K562 (cell line): ENCODE measurements around the gene ZNF559. TPM values are rescaled to one million over a fixed set of nuclear protein-coding genes. Genes with fewer than 3 reads are reported as not detected.

Source experiments
- C11orf30 ChIP-seq: fragments of 450-650 bp; IDR thresholded peaks from 2 replicates; pipeline ENCODE4 v1.6.1; 2016; ENCODE audit warnings: low read depth, mild to moderate bottlenecking
- CREB1 ChIP-seq, 2 experiments: sonication (generic) in 1 of 2; formaldehyde crosslinking in 1 of 2; IDR thresholded peaks; 2 replicates each; pipeline versions ENCODE4 v1.6.1 to v1.8.0; 2012 to 2022; ENCODE audit warnings: inconsistent platforms in 1 of 2, mild to moderate bottlenecking in 1 of 2, missing genetic modification reagents in 1 of 2, moderate library complexity in 1 of 2
- ETV5 ChIP-seq: sonication (generic); formaldehyde crosslinking; IDR thresholded peaks from 2 replicates; pipeline ENCODE4 v1.4.0; 2020; ENCODE audit warnings: low read depth, mild to moderate bottlenecking, missing genetic modification reagents
- HDAC3 ChIP-seq: fragments of 450-650 bp; IDR thresholded peaks from 2 replicates; pipeline ENCODE4 v1.6.1; 2018; ENCODE audit warnings: borderline replicate concordance, mild to moderate bottlenecking, moderate library complexity; ENCODE audit not compliant: partially characterized antibody
- MAFF ChIP-seq: IDR thresholded peaks from 2 replicates; pipeline ENCODE4 v1.6.1; 2012; ENCODE audit warnings: low read length, improper control_type of control experiment
- MAFG ChIP-seq: fragments of 450-650 bp; conservative IDR thresholded peaks from 2 replicates; pipeline ENCODE4 v1.6.1; 2016; ENCODE audit warnings: missing genetic modification characterization, missing compliant biosample characterization
- NFIC ChIP-seq: fragments of 450-650 bp; IDR thresholded peaks from 2 replicates; pipeline ENCODE4 v1.6.1; 2017; ENCODE audit warnings: mild to moderate bottlenecking, inconsistent platforms
- NFRKB ChIP-seq: fragments of 450-650 bp; IDR thresholded peaks from 2 replicates; pipeline ENCODE4 v1.6.1; 2016; ENCODE audit warnings: low read depth
- STAT5A ChIP-seq: IDR thresholded peaks from 2 replicates; pipeline ENCODE4 v1.6.1; 2012; ENCODE audit warnings: low read length, inconsistent platforms, borderline replicate concordance
- ZFP30 ChIP-seq: fragments of 250-450 bp; sonication (Bioruptor Pico); IDR thresholded peaks from 2 replicates; pipeline ENCODE4 v1.8.0; 2022; ENCODE audit warnings: moderate library complexity, mild to moderate bottlenecking, inconsistent platforms, borderline replicate concordance
- ZFP36 ChIP-seq: fragments of 150-350 bp; IDR thresholded peaks from 2 replicates; pipeline ENCODE4 v1.6.1; 2018; ENCODE audit warnings: low read length, low read depth; ENCODE audit not compliant: partially characterized antibody
- ZNF316 ChIP-seq: fragments of 450-650 bp; IDR thresholded peaks from 2 replicates; pipeline ENCODE4 v1.6.1; 2016
- ZNF75A ChIP-seq: fragments of 450-650 bp; formaldehyde crosslinking; IDR thresholded peaks from 2 replicates; pipeline ENCODE4 v1.4.0; 2020; ENCODE audit warnings: mild to moderate bottlenecking
- ZSCAN32 ChIP-seq: fragments of 450-650 bp; formaldehyde crosslinking; IDR thresholded peaks from 2 replicates; pipeline ENCODE4 v1.4.0; 2020; ENCODE audit warnings: mild to moderate bottlenecking, moderate library complexity
- polyA plus RNA-seq, 8 experiments: library from polyadenylated mRNA; depleted of rRNA in 4 of 8; stranded (reverse) in 5 of 8; unstranded in 3 of 8; fragments of >200 nt; fragmentation: Nextera tagmentation in 2 of 8; fragmentation: Illumina TruSeq in 1 of 8; extraction: Ambion mirVana in 2 of 8; extraction: Trizol in 1 of 8; gene quantifications; 2 replicates each; pipeline versions ENCODE4 v1.2.1 to v1.2.3, GENCODE V29; 2011 to 2014; ENCODE audit warnings: inconsistent platforms in 1 of 8, missing spikeins in 1 of 8
- total RNA-seq, 7 experiments: library from RNA; depleted of rRNA in 6 of 7; stranded (reverse); fragments of >200 nt in 6 of 7; fragmentation: Illumina TruSeq in 2 of 7; extraction: Trizol in 2 of 7; gene quantifications; 2 replicates each; pipeline versions ENCODE4 v1.2.1 to v1.2.3, GENCODE V29; 2011 to 2021; ENCODE audit warnings: low replicate concordance in 1 of 7
- TF ChIP-seq, protein P1 (sequence below): IDR thresholded peaks from 2 replicates; pipeline ENCODE4 v1.6.1; 2016; ENCODE audit warnings: missing genetic modification characterization, missing compliant biosample characterization
- TF ChIP-seq, protein P2 (sequence below): sonication (generic); formaldehyde crosslinking; IDR thresholded peaks from 2 replicates; pipeline ENCODE4 v1.8.0; 2023; ENCODE audit warnings: missing genetic modification reagents, mild to moderate bottlenecking, borderline replicate concordance
- TF ChIP-seq, protein P3 (sequence below), 2 experiments: fragments of 450-650 bp in 1 of 2; sonication (generic) in 1 of 2; formaldehyde crosslinking; conservative IDR thresholded peaks; 2 replicates each; pipeline versions ENCODE4 v1.4.0 to v1.8.1; 2020 to 2022; ENCODE audit warnings: mild to moderate bottlenecking in 1 of 2, missing genetic modification reagents in 1 of 2

Gene ZNF559
- total and polyA plus RNA-seq, 9 of the 15 experiments (the other 6 are each of a cell fraction or from before 2014, with no cell fraction given), result 4.0 to 21.5 (median 11.5) TPM

DNA sequence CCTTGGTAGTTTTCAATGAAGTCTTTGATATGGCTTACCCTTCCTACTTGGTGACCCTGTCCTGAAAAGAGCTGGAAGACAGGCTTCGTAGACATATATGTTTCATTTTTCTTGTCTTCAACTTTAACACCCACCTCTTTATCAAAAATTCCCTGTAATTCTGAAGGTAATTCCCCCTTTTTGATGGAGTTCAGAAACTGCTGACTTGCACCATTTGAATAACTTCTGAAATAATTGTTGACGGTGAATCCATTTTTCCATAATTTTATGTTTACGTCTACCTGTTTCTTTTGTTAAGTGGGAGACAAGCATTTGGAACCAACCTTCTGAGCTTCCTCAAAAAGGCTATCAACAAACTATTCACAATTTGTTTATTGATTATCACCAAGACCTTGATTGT, 24.3 kb downstream of the ZNF559 start (continued):
- TF ChIP-seq STAT5A, result no peak
- peak; percentile 42; the same call in 1 of the 2 replicates for TF ChIP-seq C11orf30
- TF ChIP-seq ZFP30 (CRISPR knock-in tag), result no peak
- peak; percentile 16; the same call in 1 of the 2 replicates for TF ChIP-seq MAFF
- TF ChIP-seq, protein P1, sequence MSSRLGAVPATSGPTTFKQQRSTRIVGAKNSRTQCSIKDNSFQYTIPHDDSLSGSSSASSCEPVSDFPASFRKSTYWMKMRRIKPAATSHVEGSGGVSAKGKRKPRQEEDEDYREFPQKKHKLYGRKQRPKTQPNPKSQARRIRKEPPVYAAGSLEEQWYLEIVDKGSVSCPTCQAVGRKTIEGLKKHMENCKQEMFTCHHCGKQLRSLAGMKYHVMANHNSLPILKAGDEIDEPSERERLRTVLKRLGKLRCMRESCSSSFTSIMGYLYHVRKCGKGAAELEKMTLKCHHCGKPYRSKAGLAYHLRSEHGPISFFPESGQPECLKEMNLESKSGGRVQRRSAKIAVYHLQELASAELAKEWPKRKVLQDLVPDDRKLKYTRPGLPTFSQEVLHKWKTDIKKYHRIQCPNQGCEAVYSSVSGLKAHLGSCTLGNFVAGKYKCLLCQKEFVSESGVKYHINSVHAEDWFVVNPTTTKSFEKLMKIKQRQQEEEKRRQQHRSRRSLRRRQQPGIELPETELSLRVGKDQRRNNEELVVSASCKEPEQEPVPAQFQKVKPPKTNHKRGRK (tag), result no peak
- TF ChIP-seq ETV5 (CRISPR knock-in tag), result no peak
- peak; percentile 64 for TF ChIP-seq ZNF316
- TF ChIP-seq HDAC3, result no peak
- TF ChIP-seq ZSCAN32 (CRISPR knock-in tag), result no peak
- no peak for TF ChIP-seq ZNF75A (CRISPR knock-in tag)
- no peak for TF ChIP-seq NFIC
- TF ChIP-seq, protein P2, sequence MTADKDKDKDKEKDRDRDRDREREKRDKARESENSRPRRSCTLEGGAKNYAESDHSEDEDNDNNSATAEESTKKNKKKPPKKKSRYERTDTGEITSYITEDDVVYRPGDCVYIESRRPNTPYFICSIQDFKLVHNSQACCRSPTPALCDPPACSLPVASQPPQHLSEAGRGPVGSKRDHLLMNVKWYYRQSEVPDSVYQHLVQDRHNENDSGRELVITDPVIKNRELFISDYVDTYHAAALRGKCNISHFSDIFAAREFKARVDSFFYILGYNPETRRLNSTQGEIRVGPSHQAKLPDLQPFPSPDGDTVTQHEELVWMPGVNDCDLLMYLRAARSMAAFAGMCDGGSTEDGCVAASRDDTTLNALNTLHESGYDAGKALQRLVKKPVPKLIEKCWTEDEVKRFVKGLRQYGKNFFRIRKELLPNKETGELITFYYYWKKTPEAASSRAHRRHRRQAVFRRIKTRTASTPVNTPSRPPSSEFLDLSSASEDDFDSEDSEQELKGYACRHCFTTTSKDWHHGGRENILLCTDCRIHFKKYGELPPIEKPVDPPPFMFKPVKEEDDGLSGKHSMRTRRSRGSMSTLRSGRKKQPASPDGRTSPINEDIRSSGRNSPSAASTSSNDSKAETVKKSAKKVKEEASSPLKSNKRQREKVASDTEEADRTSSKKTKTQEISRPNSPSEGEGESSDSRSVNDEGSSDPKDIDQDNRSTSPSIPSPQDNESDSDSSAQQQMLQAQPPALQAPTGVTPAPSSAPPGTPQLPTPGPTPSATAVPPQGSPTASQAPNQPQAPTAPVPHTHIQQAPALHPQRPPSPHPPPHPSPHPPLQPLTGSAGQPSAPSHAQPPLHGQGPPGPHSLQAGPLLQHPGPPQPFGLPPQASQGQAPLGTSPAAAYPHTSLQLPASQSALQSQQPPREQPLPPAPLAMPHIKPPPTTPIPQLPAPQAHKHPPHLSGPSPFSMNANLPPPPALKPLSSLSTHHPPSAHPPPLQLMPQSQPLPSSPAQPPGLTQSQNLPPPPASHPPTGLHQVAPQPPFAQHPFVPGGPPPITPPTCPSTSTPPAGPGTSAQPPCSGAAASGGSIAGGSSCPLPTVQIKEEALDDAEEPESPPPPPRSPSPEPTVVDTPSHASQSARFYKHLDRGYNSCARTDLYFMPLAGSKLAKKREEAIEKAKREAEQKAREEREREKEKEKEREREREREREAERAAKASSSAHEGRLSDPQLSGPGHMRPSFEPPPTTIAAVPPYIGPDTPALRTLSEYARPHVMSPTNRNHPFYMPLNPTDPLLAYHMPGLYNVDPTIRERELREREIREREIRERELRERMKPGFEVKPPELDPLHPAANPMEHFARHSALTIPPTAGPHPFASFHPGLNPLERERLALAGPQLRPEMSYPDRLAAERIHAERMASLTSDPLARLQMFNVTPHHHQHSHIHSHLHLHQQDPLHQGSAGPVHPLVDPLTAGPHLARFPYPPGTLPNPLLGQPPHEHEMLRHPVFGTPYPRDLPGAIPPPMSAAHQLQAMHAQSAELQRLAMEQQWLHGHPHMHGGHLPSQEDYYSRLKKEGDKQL (CRISPR knock-in tag), result no peak
- TF ChIP-seq CREB1 (IDR thresholded peaks at IDR 0.05), result no peak
- no peak for TF ChIP-seq CREB1 (CRISPR knock-in tag; IDR thresholded peaks at IDR 0.05)
- TF ChIP-seq ZFP36, result no peak
- TF ChIP-seq, protein P3, sequence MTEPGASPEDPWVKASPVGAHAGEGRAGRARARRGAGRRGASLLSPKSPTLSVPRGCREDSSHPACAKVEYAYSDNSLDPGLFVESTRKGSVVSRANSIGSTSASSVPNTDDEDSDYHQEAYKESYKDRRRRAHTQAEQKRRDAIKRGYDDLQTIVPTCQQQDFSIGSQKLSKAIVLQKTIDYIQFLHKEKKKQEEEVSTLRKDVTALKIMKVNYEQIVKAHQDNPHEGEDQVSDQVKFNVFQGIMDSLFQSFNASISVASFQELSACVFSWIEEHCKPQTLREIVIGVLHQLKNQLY (CRISPR knock-in tag; conservative IDR thresholded peaks at IDR 0.05), result no peak
- no peak for TF ChIP-seq NFRKB
- peak; percentile 41 for TF ChIP-seq MAFG (tag)
